Suprapubic skin (tissue), 4 donors: ENCODE results near the gene HMCN1. TPM values are rescaled to one million over a fixed set of nuclear protein-coding genes. Genes with fewer than 3 reads are reported as not detected.
"Not testable (repeated sequence)": the region's sequence is repeated elsewhere in the genome, so short reads cannot be mapped to it uniquely, and the experiment has no call there.

Source experiments
- DNase-seq, 2 donors: peaks; one replicate each; pipeline ENCODE4 v3.0.0-alpha.2; 2019; ENCODE audit warnings: low spot score in 2 of 2
- H3K27ac ChIP-seq: fragments of 200-600 bp; sonication (generic); one replicate; pipeline ENCODE4 v1.5.1; 2019
- H3K27me3 ChIP-seq: fragments of 200-600 bp; sonication (generic); one replicate; pipeline ENCODE4 v1.5.1; 2019
- H3K36me3 ChIP-seq: fragments of 200-600 bp; sonication (generic); one replicate; pipeline ENCODE4 v1.5.1; 2019
- H3K4me1 ChIP-seq: fragments of 200-600 bp; sonication (generic); one replicate; pipeline ENCODE4 v1.5.1; 2019
- H3K4me3 ChIP-seq: fragments of 200-600 bp; sonication (generic); one replicate; pipeline ENCODE4 v1.5.1; 2019; ENCODE audit warnings: mild to moderate bottlenecking
- H3K9me3 ChIP-seq: fragments of 200-600 bp; sonication (generic); one replicate; pipeline ENCODE4 v1.5.1; 2019
- EP300 ChIP-seq: sonication (generic); formaldehyde crosslinking; IDR thresholded peaks from one replicate; pipeline ENCODE4 v1.6.1; 2017; ENCODE audit warnings: antibody characterized with exemption
- POLR2A ChIP-seq, 2 donors: fragments of 450-650 bp; IDR thresholded peaks; one replicate each; pipeline ENCODE4 v1.6.1; 2017; ENCODE audit warnings: antibody characterized with exemption in 2 of 2, mild to moderate bottlenecking in 2 of 2, moderate library complexity in 2 of 2
- POLR2AphosphoS5 ChIP-seq, 3 donors: sonication (generic); formaldehyde crosslinking; IDR thresholded peaks; one replicate each; pipeline ENCODE4 v1.6.1; 2017; ENCODE audit warnings: antibody characterized with exemption in 3 of 3
- WGBS: methylation state at CpG from one replicate; pipeline ENCODE4 v1.1.5; 2018; 5-methylcytosine and 5-hydroxymethylcytosine counted together
- total RNA-seq, 4 donors: library from RNA; depleted of rRNA; stranded (reverse); fragments of >200 nt; gene quantifications; one replicate each; pipeline ENCODE4 v1.1.0, GENCODE V29; 2016
- TF ChIP-seq, protein P1 (sequence below), 2 donors: fragments of 200-600 bp in 1 of 2; fragments of 450-650 bp in 1 of 2; sonication (generic) in 1 of 2; IDR thresholded peaks; one replicate each; pipeline ENCODE4 v1.5.1; 2016 to 2019; ENCODE audit warnings: antibody characterized with exemption in 2 of 2, mild to moderate bottlenecking in 1 of 2, moderate library complexity in 1 of 2

Gene HMCN1
- total RNA-seq, 4 donors from 2014 or later, result 2.2 to 5.6 (median 3.7) TPM

DNA sequence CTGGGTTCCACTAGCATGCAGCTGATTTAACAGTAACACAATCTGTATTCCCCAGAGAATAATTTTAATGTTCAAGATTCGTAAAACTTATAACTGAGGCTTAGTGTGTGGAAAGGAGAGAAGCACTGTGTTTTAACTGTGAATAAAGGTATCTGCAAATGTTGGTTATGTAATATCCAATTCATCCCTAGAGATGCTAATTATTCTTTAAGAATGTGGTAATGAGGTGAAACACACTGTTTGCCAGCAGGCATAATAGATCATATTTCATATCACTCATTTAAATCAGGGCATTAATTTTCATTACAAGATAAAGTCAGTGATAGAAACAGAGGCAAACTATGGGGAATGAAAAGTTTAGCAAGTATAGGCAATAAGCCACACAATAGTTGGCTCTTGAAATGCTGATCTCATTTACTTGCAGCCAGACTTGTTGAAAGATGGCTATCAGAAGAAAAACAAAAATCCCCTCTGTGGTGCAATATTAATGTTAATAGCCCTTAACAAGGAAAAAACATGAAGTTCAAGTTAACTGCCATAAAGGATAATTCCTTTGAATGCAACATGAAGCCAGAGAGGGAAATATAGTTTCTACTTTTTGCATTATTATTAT is 33.4 kb downstream of the HMCN1 start:
- 47% methylated on average over 1 of the region's 1 CpG for WGBS
- no peak for DNase-seq
- no peak for TF ChIP-seq EP300
- TF ChIP-seq, protein P1, sequence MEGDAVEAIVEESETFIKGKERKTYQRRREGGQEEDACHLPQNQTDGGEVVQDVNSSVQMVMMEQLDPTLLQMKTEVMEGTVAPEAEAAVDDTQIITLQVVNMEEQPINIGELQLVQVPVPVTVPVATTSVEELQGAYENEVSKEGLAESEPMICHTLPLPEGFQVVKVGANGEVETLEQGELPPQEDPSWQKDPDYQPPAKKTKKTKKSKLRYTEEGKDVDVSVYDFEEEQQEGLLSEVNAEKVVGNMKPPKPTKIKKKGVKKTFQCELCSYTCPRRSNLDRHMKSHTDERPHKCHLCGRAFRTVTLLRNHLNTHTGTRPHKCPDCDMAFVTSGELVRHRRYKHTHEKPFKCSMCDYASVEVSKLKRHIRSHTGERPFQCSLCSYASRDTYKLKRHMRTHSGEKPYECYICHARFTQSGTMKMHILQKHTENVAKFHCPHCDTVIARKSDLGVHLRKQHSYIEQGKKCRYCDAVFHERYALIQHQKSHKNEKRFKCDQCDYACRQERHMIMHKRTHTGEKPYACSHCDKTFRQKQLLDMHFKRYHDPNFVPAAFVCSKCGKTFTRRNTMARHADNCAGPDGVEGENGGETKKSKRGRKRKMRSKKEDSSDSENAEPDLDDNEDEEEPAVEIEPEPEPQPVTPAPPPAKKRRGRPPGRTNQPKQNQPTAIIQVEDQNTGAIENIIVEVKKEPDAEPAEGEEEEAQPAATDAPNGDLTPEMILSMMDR (IDR thresholded peaks at IDR 0.05), result no peak
- no peak for TF ChIP-seq POLR2A (IDR thresholded peaks at IDR 0.05)
- no peak for TF ChIP-seq POLR2AphosphoS5 (IDR thresholded peaks at IDR 0.05)
- Histone ChIP-seq H3K27ac (peak overlapping the region; percentile 39), H3K9me3 (no peaks in the 10 kb centered on the region), H3K27me3 (no peaks in the 10 kb centered on the region), H3K4me3 (no peak overlapping the region), H3K36me3 (no peaks in the 10 kb centered on the region), H3K4me1 (peaks cover 2% of the 10 kb centered on the region)

DNA sequence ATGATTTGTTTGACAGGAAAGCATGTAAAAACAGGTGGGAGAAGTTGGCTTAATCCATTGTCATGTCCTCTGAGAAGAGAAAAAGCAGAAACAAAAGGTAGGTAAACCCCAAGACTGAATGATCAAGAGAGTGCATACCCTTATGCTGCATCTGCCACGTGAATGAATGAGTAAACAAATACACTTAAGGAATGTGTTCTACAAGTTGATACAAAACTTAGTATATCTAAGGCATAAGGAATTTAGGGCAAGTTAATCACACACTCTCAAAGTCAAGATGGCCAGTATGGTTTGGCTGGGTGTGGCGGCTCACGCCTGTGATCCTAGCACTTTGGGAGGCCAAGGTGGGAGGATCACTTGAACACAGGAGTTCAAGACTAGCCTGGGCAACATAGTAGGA is 34.2 kb downstream of the HMCN1 start:
- peaks cover 2% of the 10 kb centered on the region for H3K4me1 ChIP-seq
- H3K4me3 ChIP-seq, result no peak overlapping the region
- TF ChIP-seq EP300 (no peak), POLR2A (IDR thresholded peaks at IDR 0.05) (no peak), POLR2AphosphoS5 (IDR thresholded peaks at IDR 0.05) (no peak)
- TF ChIP-seq, protein P1 (IDR thresholded peaks at IDR 0.05), result no peak
- H3K9me3 ChIP-seq, result no peaks in the 10 kb centered on the region
- 50% methylated on average over 3 of the region's 3 CpGs for WGBS
- H3K27ac ChIP-seq, result no peak overlapping the region
- H3K27me3 ChIP-seq, result no peaks in the 10 kb centered on the region
- no peak for DNase-seq
- H3K36me3 ChIP-seq, result no peaks in the 10 kb centered on the region

DNA sequence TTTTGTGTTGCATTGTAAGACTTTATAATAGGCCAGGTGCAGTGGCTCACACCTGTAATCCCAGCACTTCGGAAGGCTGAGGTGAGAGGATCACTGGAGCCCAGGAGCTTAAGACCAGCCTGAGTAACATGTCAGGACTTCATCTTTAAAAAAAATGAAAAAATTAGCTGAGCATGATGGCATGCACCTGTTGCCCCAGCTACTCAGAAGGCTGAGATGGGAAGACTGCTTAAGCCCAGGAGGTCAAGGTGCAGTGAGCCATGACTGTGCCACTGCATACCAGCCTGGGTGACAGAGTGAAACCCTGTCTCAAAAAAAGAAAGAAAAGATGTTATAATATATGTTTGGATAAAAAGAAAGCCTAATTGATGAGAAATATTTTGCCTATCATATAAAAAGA is 34.9 kb downstream of the HMCN1 start:
- no peak for TF ChIP-seq EP300
- no peak for TF ChIP-seq POLR2A (IDR thresholded peaks at IDR 0.05)
- TF ChIP-seq, protein P1 (IDR thresholded peaks at IDR 0.05), result no peak
- no peak for TF ChIP-seq POLR2AphosphoS5 (IDR thresholded peaks at IDR 0.05)
- no peaks in the 10 kb centered on the region for H3K27me3 ChIP-seq
- DNase-seq, result no peak
- no peaks in the 10 kb centered on the region for H3K36me3 ChIP-seq
- H3K4me3 ChIP-seq, result no peak overlapping the region
- 88% methylated on average over 1 of the region's 1 CpG for WGBS
- H3K9me3 ChIP-seq, result no peaks in the 10 kb centered on the region
- peaks cover 2% of the 10 kb centered on the region for H3K4me1 ChIP-seq
- no peak overlapping the region for H3K27ac ChIP-seq

DNA sequence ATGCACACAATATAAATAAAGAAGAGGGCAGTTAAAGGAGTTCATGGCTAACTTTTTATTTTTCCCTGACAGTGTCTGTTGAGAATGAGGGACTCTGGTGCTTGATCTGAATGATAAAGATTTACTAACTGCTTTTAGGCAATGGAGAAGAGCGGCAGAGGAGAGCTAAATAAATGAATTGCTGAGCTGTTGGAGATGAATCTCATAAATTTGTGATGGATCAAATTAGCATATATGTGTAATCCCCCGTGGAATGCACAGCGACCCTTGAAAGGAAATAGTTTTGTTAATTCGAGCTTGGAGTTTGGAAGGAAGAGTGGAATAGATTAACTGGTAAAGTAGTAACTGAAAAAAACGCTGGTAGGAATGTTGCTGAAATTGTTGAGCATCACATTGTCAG is 40.2 kb downstream of the HMCN1 start:
- WGBS, result 63% methylated on average over 5 of the region's 5 CpGs
- Histone ChIP-seq H3K27me3 (no peaks in the 10 kb centered on the region), H3K9me3 (no peaks in the 10 kb centered on the region), H3K36me3 (no peaks in the 10 kb centered on the region), H3K27ac (no peak overlapping the region), H3K4me3 (no peak overlapping the region), H3K4me1 (no peaks in the 10 kb centered on the region)
- TF ChIP-seq, protein P1 (IDR thresholded peaks at IDR 0.05), result no peak
- TF ChIP-seq POLR2A (IDR thresholded peaks at IDR 0.05), result no peak
- TF ChIP-seq EP300, result no peak
- no peak for TF ChIP-seq POLR2AphosphoS5 (IDR thresholded peaks at IDR 0.05)
- no peak for DNase-seq

DNA sequence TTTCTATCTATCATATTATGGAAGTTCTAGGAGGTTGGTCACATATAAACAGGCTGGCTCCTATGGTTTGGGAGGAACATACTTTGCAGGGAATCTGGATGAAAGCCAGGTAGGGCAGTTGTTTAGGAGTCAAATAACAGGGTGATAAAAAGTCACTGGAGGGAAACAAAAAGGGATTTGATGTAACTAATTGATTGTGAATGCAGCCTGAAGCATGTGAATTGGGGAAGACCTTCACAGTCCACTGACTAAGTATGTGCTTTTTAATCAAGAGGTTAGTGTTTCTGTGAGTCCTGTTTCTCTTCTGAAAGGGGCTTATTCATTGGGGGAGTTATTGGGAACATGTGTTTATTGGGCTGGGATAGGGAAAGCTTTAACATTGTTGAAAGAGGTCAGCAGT is 41.3 kb downstream of the HMCN1 start:
- DNase-seq, result no peak
- Histone ChIP-seq H3K9me3 (no peaks in the 10 kb centered on the region), H3K4me3 (no peak overlapping the region), H3K27ac (no peak overlapping the region), H3K27me3 (no peaks in the 10 kb centered on the region), H3K4me1 (no peaks in the 10 kb centered on the region), H3K36me3 (no peaks in the 10 kb centered on the region)
- TF ChIP-seq POLR2A (IDR thresholded peaks at IDR 0.05), result no peak

DNA sequence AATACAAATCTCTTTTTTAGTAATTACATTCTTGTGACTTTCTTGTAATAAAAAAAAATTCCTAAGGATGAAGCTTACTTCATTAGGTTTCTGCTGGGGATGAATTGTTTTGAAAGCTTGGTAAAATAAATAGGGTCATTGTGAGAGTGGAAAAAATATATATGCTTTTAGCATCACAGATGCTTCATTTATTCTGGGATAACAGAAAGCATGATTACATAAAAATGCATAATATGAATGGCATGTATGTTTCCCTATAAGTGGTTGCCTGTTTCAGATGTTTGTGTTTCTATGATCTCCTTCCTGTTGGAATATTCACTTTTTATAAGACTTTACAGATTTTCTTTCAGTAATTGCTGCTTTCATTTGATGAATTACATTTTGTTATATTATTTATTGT is 42.3 kb downstream of the HMCN1 start:
- no peaks in the 10 kb centered on the region for H3K27me3 ChIP-seq
- H3K36me3 ChIP-seq, result no peaks in the 10 kb centered on the region
- no peak overlapping the region for H3K27ac ChIP-seq
- no peak overlapping the region for H3K4me3 ChIP-seq
- no peaks in the 10 kb centered on the region for H3K4me1 ChIP-seq
- no peaks in the 10 kb centered on the region for H3K9me3 ChIP-seq
- TF ChIP-seq, protein P1 (IDR thresholded peaks at IDR 0.05), result no peak
- TF ChIP-seq POLR2AphosphoS5 (IDR thresholded peaks at IDR 0.05) (no peak), EP300 (no peak), POLR2A (IDR thresholded peaks at IDR 0.05) (no peak)
- no peak for DNase-seq

DNA sequence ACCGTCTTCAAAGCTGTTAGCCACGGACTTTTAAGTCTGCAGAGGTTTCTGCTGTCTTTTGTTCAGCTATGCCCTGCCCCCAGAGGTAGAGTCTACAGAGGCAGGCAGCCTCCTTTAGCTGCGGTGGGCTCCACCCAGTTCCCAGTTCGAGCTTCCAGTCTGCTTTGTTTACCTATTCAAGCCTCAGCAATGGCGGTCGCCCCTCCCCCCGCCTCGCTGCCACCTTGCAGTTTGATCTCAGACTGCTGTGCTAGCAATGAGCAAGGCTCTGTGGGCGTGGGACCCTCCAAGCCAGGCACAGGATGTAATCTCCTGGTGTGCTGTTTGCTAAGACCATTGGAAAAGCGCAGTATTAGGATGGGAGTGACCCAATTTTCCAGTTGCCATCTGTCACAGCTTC is 49.7 kb downstream of the HMCN1 start:
- H3K27me3 ChIP-seq, DNase-seq, H3K4me3 ChIP-seq, H3K4me1 ChIP-seq, H3K27ac ChIP-seq, H3K9me3 ChIP-seq, H3K36me3 ChIP-seq: not testable (repeated sequence)
- WGBS, result 93% methylated on average over 10 of the region's 10 CpGs
